T-helper 9 cell (primary cell): ENCODE measurements around the gene SNN.

Experiments
- DNase-seq: peaks from one replicate; pipeline ENCODE4 v3.0.0-alpha.2; 2020
- total RNA-seq, 2 donors: gene quantifications; one replicate each; lab custom pipeline; 2026; lab: John Stamatoyannopoulos, UW

SNN gene
- total RNA-seq = 22.1 to 69.5 reads per million in 2 donors

- DNase-seq = peak; percentile 82
Measured at GRCh38 chr16:11667824-11668622, at the start of gene SNN. Gene SNN (plus strand): TSS chr16:11668455. CDS start chr16:11676060, 7,605 bp downstream.

- peak; percentile 12 for DNase-seq
Measured at GRCh38 chr16:11619327-11619851, 48.9 kb upstream of the SNN start.

GRCh38 chr16:11620243-11621003, 47.8 kb upstream of the SNN start:
- no peak for DNase-seq

- no peak for DNase-seq
Measured at GRCh38 chr16:11621539-11621919, 46.7 kb upstream of the SNN start.

- peak; percentile 26 for DNase-seq
Measured at GRCh38 chr16:11621920-11622651, 46.2 kb upstream of the SNN start.

- no peak for DNase-seq
Measured at GRCh38 chr16:11624205-11624604, 44.0 kb upstream of the SNN start.

- no peak for DNase-seq
Measured at GRCh38 chr16:11624636-11625607, 43.3 kb upstream of the SNN start.

- no peak for DNase-seq
Measured at GRCh38 chr16:11625769-11626168, 42.5 kb upstream of the SNN start.

- DNase-seq = no peak
Measured at GRCh38 chr16:11626657-11627291, 41.5 kb upstream of the SNN start.

GRCh38 chr16:11627292-11627663, 41.0 kb upstream of the SNN start:
- no peak for DNase-seq

GRCh38 chr16:11627822-11628457, 40.3 kb upstream of the SNN start:
- no peak for DNase-seq

- DNase-seq = no peak
Measured at GRCh38 chr16:11629071-11630030, 38.9 kb upstream of the SNN start.

GRCh38 chr16:11630046-11630767, 38.0 kb upstream of the SNN start:
- no peak for DNase-seq

- DNase-seq = no peak
Measured at GRCh38 chr16:11630768-11631056, 37.5 kb upstream of the SNN start.

GRCh38 chr16:11631214-11631613, 37.0 kb upstream of the SNN start:
- DNase-seq = no peak

- no peak for DNase-seq
Measured at GRCh38 chr16:11632455-11632939, 35.8 kb upstream of the SNN start.

GRCh38 chr16:11633113-11633512, 35.1 kb upstream of the SNN start:
- no peak for DNase-seq

- no peak for DNase-seq
Measured at GRCh38 chr16:11634312-11634711, 33.9 kb upstream of the SNN start.

- DNase-seq = no peak
Measured at GRCh38 chr16:11635113-11635652, 33.1 kb upstream of the SNN start.
